ENCODE measurements around the gene HCLS1.

- TF ChIP-seq CTCF (IDR thresholded peaks at IDR 0.05; ENCODE audit: borderline replicate concordance, extremely low read depth, low read length, poor library complexity, severe bottlenecking), result no peak
- TF ChIP-seq EZH2 (IDR thresholded peaks at IDR 0.05; ENCODE audit: borderline replicate concordance, low read depth, low read length, severe bottlenecking), result no peak
Observed at GRCh38 chr3:121690777-121691405, 30.2 kb upstream of the HCLS1 start.
